Tibial nerve (tissue), 4 donors: Measurements from ENCODE around the gene STON2. TPM values are rescaled to one million over a fixed set of nuclear protein-coding genes. Genes with fewer than 3 reads are reported as not detected.

Source experiments
- DNase-seq, 2 donors: peaks; one replicate each; pipeline ENCODE4 v3.0.0-alpha.2; 2019; ENCODE audit warnings: low spot score in 2 of 2
- H3K27ac ChIP-seq, 4 donors: fragments of 200-600 bp; sonication (generic) in 3 of 4; one replicate each; pipeline ENCODE4 v1.5.1; 2017 to 2019; ENCODE audit warnings: mild to moderate bottlenecking in 1 of 4
- H3K27me3 ChIP-seq, 2 donors: fragments of 200-600 bp; sonication (generic) in 1 of 2; one replicate each; pipeline versions ENCODE4 v1.5.1 to v1.6.0; 2017 to 2019
- H3K36me3 ChIP-seq, 3 donors: fragments of 200-600 bp; sonication (generic); one replicate each; pipeline ENCODE4 v1.5.1; 2018 to 2019
- H3K4me1 ChIP-seq, 4 donors: fragments of 200-600 bp; sonication (generic) in 3 of 4; one replicate each; pipeline ENCODE4 v1.5.1; 2017 to 2019
- H3K4me3 ChIP-seq, 4 donors: fragments of 200-600 bp; sonication (generic) in 3 of 4; one replicate each; pipeline ENCODE4 v1.5.1; 2017 to 2019; ENCODE audit warnings: mild to moderate bottlenecking in 1 of 4, moderate library complexity in 1 of 4
- H3K9me3 ChIP-seq, 4 donors: fragments of 200-600 bp; sonication (generic) in 3 of 4; one replicate each; pipeline ENCODE4 v1.5.1; 2017 to 2019
- CTCF ChIP-seq, 5 experiments: fragments of 200-600 bp in 3 of 5; fragments of 450-650 bp in 2 of 5; sonication (generic) in 3 of 5; IDR thresholded peaks; one replicate each; pipeline ENCODE4 v1.5.1; 2016 to 2019; ENCODE audit warnings: antibody characterized with exemption in 5 of 5, mild to moderate bottlenecking in 3 of 5, moderate library complexity in 2 of 5
- EP300 ChIP-seq, 2 donors: sonication (generic); formaldehyde crosslinking; IDR thresholded peaks; one replicate each; pipeline ENCODE4 v1.6.1; 2017; ENCODE audit warnings: antibody characterized with exemption in 2 of 2, mild to moderate bottlenecking in 1 of 2
- POLR2A ChIP-seq, 2 donors: fragments of 450-650 bp; IDR thresholded peaks; one replicate each; pipeline ENCODE4 v1.6.1; 2017; ENCODE audit warnings: antibody characterized with exemption in 2 of 2, mild to moderate bottlenecking in 2 of 2, moderate library complexity in 2 of 2
- WGBS, 2 donors: methylation state at CpG; one replicate each; pipeline ENCODE4 v1.1.5; 2018; 5-methylcytosine and 5-hydroxymethylcytosine counted together
- total RNA-seq, 4 donors: library from RNA; depleted of rRNA; stranded (reverse); fragments of >200 nt; gene quantifications; one replicate each; pipeline ENCODE4 v1.1.0, GENCODE V29; 2016

The STON2 gene
- total RNA-seq, 4 donors from 2014 or later: 21.6 to 62.0 (median 34.7) TPM

GRCh38 chr14:81436296-81437138 is 36.4 kb upstream of the STON2 start:
- H3K27ac ChIP-seq: peak overlapping the region in 3 of 4 donors; percentile 28 to 78 (median 68)
- H3K4me1 ChIP-seq: peaks cover 0 to 28% (median 2%) of the 10 kb centered on the region in 4 donors
- H3K9me3 ChIP-seq: no peaks in the 10 kb centered on the region
- H3K27me3 ChIP-seq: peaks cover 0 to 16% of the 10 kb centered on the region in 2 donors
- H3K4me3 ChIP-seq: peak overlapping the region; percentile 51 to 75 (median 59)
- TF ChIP-seq CTCF (IDR thresholded peaks at IDR 0.05): no peak
- peak in 1 of 2 donors; percentile 29 for TF ChIP-seq POLR2A (IDR thresholded peaks at IDR 0.05)
- H3K36me3 ChIP-seq: no peaks in the 10 kb centered on the region
- WGBS, 2 donors: 4 to 5% methylated on average over 21 to 34 of the region's 79 CpGs
- peak; percentile 60 to 69 for DNase-seq

- WGBS, 2 donors: 1 to 2% methylated on average over 30 to 59 of the region's 73 CpGs
- Histone ChIP-seq H3K4me3 (peak overlapping the region; percentile 51 to 67 (median 59)), H3K4me1 (peaks cover 0 to 28% (median 2%) of the 10 kb centered on the region in 4 donors), H3K27ac (peak overlapping the region in 3 of 4 donors; percentile 28 to 78 (median 68)), H3K9me3 (no peaks in the 10 kb centered on the region), H3K27me3 (peaks cover 0 to 16% of the 10 kb centered on the region in 2 donors), H3K36me3 (no peaks in the 10 kb centered on the region)
- no peak for DNase-seq
- TF ChIP-seq POLR2A (IDR thresholded peaks at IDR 0.05) (no peak), CTCF (IDR thresholded peaks at IDR 0.05) (peak in 1 of 5 experiments; percentile 7)
These were observed 35.5 kb upstream of the STON2 start for GRCh38 chr14:81435391-81436295.

- peaks cover 0 to 28% (median 2%) of the 10 kb centered on the region in 4 donors for H3K4me1 ChIP-seq
- TF ChIP-seq CTCF (IDR thresholded peaks at IDR 0.05): no peak
- TF ChIP-seq POLR2A (IDR thresholded peaks at IDR 0.05): no peak
- no peak for TF ChIP-seq EP300 (IDR thresholded peaks at IDR 0.05)
- DNase-seq: no peak
- H3K36me3 ChIP-seq: no peaks in the 10 kb centered on the region
- 10 to 12% methylated on average over 6 of the region's 6 CpGs for WGBS, 2 donors
- peak overlapping the region; percentile 51 to 67 (median 59) for H3K4me3 ChIP-seq
- H3K9me3 ChIP-seq: no peaks in the 10 kb centered on the region
- H3K27me3 ChIP-seq: peaks cover 0 to 16% of the 10 kb centered on the region in 2 donors
- H3K27ac ChIP-seq: peak overlapping the region in 2 of 4 donors; percentile 68 to 78
These were observed 34.9 kb upstream of the STON2 start for GRCh38 chr14:81435048-81435390.

GRCh38 chr14:81434230-81434629 is 34.1 kb upstream of the STON2 start:
- no peak for DNase-seq
- Histone ChIP-seq H3K4me1 (peaks cover 0 to 28% (median 2%) of the 10 kb centered on the region in 4 donors), H3K27me3 (peaks cover 0 to 16% of the 10 kb centered on the region in 2 donors), H3K36me3 (no peaks in the 10 kb centered on the region), H3K9me3 (no peaks in the 10 kb centered on the region), H3K4me3 (no peak overlapping the region), H3K27ac (peak overlapping the region in 2 of 4 donors; percentile 17 to 30)
- 41 to 48% methylated on average over 4 of the region's 4 CpGs for WGBS, 2 donors
- no peak for TF ChIP-seq EP300 (IDR thresholded peaks at IDR 0.05)
- TF ChIP-seq POLR2A (IDR thresholded peaks at IDR 0.05): no peak
- no peak for TF ChIP-seq CTCF (IDR thresholded peaks at IDR 0.05)
